Fibroblast of pulmonary artery (primary cell): ENCODE data around the gene AUP1.

ENCODE experiments used
- DNase-seq: peaks from one replicate; pipeline ENCODE4 v3.0.0-alpha.2; 2010; ENCODE audit warnings: low read depth
- H3K4me3 ChIP-seq: replicated peaks from 2 replicates; pipeline ENCODE4 v1.5.1; 2011; ENCODE audit warnings: low read depth, mild to moderate bottlenecking, control low read depth, low read length, moderate library complexity
- TF ChIP-seq, protein P1 (sequence below): IDR thresholded peaks from 2 replicates; pipeline ENCODE4 v1.5.1; 2011; ENCODE audit warnings: mild to moderate bottlenecking, control low read depth, low read length, inconsistent platforms; ENCODE audit errors: missing control alignments

The AUP1 gene

GRCh38 chr2:74551942-74552913 lies 22.7 kb upstream of the AUP1 start:
- TF ChIP-seq, protein P1, sequence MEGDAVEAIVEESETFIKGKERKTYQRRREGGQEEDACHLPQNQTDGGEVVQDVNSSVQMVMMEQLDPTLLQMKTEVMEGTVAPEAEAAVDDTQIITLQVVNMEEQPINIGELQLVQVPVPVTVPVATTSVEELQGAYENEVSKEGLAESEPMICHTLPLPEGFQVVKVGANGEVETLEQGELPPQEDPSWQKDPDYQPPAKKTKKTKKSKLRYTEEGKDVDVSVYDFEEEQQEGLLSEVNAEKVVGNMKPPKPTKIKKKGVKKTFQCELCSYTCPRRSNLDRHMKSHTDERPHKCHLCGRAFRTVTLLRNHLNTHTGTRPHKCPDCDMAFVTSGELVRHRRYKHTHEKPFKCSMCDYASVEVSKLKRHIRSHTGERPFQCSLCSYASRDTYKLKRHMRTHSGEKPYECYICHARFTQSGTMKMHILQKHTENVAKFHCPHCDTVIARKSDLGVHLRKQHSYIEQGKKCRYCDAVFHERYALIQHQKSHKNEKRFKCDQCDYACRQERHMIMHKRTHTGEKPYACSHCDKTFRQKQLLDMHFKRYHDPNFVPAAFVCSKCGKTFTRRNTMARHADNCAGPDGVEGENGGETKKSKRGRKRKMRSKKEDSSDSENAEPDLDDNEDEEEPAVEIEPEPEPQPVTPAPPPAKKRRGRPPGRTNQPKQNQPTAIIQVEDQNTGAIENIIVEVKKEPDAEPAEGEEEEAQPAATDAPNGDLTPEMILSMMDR: no peak
- DNase-seq: no peak
- H3K4me3 ChIP-seq: peak overlapping the region; percentile 95

DNA sequence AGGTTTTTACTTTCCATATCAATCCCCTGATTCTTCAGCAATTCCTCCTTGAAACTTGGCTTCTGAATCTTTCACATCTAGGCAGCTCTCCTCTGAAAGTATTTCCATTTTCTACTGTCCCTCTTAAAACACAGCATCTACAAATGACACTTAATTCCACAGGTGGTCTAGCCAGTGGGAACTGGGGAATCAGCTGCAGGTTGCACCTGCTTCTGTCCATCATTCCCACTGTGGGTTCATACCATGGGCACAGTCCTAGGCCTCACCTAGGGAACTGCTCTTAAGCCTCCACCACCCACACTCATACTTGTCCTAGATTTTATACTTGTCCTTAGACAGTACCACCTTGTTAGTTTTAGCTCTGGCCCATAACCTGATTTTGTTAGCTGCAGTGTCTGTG lies 22.0 kb upstream of the AUP1 start:
- TF ChIP-seq, protein P1: no peak
- no peak overlapping the region for H3K4me3 ChIP-seq
- DNase-seq: no peak

DNA sequence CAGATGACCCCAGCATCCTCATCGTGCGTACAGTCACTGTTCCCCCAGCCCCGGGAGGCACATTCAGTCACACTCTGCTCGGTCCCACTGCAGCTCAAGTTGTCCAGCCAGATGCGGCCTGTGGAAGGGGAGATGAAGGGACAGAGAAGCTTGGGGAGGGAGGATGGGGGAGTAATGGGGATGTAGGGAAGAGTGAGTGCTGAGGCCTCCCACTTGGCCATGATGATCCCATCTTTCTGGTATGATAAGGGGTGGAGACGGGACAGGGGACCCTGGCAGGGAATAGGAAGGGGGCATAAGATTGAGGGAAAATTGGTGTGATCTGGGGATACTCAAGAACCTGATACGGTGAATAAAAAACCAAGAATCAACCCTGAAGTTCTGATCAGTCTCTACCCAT lies 20.7 kb upstream of the AUP1 start:
- H3K4me3 ChIP-seq: no peak overlapping the region
- TF ChIP-seq, protein P1: no peak
- DNase-seq: no peak

- DNase-seq: no peak
- TF ChIP-seq, protein P1: no peak
Measured at GRCh38 chr2:74548900-74549826, 19.7 kb upstream of the AUP1 start.

GRCh38 chr2:74548285-74548899 lies 18.9 kb upstream of the AUP1 start:
- TF ChIP-seq, protein P1: no peak
- DNase-seq: no peak
- peak overlapping the region; percentile 58 for H3K4me3 ChIP-seq

More at GRCh38 chr2:74548900-74549826, 19.7 kb upstream of the AUP1 start:
- peak overlapping the region; percentile 58 for H3K4me3 ChIP-seq

DNA sequence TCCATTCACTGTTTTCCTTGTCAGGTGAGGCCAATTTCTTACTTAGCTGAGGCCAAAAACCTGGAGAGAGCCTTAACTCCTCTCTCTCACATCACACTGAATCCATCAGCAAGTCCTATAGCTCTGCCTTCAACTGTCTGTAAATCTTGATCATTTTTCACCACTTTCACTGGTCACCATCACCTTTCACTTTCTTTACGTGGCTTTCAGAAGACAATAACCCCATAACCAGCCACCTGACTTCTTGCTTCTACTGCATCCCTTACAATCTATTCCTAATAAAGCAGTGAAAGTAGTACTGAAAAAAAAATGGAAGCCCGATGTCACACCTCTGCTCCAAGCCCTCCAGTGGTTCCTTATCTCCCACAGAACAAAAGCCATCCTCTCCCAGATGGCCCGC lies 16.5 kb upstream of the AUP1 start:
- no peak overlapping the region for H3K4me3 ChIP-seq
- no peak for DNase-seq
- TF ChIP-seq, protein P1: no peak
